GM18511 (cell line): ENCODE results near the gene PDE7B.

ENCODE experiments used
- ATAC-seq: cut with Tn5 transposase; IDR thresholded peaks from one replicate; pipeline ENCODE4 v1.9.1; 2021; ENCODE audit warnings: mild to moderate bottlenecking, moderate library complexity; ENCODE audit not compliant: unreplicated experiment

The PDE7B gene

DNA sequence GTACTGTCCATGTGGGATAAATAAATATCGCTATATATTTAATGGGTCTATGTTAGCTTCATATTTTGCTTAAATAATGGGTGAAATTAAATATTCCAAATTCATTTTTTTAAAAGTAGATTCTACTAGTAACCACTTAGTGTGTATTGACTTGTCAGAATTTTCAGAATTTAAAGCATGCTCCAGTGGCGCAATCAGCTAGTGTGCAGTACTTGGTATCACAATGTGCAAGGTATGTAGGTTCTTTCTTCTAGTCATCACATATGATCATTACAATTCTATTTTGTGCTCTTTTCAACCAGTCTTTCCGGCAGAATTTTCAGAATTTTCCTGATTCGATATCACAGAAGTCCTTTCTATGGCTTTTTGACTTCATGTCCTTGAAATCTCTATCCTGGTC is 32.6 kb downstream of the PDE7B start:
- ATAC-seq: no peak

DNA sequence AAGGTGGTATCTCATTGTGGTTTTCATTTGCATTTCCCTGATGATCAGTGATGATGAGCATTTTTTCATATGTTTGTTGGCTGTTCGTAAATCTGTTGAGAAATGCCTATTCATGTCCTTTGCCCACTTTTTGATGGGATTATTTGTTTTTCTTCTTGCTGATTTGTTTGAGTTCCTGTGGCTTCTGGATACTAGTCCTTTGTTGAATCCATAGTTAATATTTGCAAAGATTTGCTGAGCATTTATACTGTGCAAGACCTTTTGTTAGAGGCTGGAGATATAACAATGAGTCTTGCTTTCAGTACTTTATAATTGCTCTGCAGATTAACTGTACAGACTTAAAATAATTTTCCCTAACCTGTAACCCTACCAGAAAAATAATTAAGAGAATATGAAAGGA is 35.6 kb downstream of the PDE7B start:
- no peak for ATAC-seq

DNA sequence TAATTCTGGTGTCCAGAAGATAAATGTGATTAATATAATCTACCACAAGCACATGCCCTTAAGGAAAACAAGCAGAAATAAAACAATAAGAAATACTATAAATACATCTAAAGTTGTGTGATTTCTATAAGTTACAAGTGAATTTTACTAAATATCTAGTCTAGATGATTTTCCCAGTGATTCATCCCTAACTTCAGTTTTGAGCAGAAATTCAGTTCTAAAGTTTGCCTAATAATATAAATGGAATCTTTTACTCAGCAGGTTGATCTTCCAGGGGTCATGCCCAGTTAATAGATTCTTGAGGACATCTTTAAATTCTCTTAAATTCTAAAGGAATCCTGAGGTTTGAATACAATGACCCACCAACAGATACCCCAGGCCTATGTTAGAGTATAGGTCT is 37.3 kb downstream of the PDE7B start:
- no peak for ATAC-seq

GRCh38 chr6:135890876-135891275 is 39.4 kb downstream of the PDE7B start:
- no peak for ATAC-seq

DNA sequence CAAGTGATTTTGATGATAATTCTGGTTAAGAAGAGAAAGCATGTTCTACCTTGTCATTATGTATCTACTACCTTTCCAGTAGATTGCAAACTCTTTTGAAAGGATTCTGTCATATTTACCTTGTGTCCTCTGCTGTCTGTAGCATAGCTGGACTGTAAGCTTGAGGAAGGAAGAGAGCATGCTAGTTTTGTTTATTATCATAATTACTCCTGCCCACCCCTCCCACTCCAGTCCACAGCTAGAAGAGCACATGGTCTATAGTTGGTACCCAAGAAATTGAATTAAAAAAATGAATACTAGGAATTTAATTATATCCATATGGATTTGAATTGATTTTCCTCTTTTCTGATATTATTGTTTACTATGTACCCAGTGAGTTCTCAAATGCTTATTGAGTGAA is 40.2 kb downstream of the PDE7B start:
- ATAC-seq: no peak

DNA sequence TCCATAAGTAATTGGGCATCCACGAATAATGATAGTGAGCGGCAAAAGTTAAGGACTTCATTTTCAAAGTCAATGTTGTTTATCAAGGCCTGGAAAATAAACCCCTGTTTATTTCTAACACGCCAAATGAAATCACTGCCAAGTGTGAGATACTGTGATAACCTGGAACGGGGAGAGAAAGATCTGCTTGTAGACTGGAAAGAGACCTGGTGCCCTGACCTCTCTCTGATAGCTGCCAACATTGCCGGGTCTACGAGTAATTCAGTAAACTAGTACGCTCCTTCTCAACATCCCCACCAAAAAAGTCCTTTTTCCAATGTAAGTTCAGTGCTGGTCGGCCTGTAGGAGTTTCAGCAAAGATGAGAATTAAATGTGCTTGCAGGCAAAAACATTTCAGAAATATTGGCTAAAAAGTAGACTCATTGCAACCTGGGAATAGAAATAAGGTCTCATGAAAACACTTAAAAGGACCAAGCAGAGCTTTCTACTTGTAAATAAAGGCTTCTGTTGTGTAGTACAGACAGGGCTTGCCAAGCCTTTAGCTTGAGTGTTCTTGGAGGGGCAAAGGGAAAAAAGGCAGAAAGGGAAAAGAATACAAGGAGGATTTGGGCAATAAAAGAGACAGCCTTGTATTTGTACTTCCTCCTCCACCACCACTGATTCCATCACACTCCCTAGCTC is 43.9 kb downstream of the PDE7B start:
- no peak for ATAC-seq

DNA sequence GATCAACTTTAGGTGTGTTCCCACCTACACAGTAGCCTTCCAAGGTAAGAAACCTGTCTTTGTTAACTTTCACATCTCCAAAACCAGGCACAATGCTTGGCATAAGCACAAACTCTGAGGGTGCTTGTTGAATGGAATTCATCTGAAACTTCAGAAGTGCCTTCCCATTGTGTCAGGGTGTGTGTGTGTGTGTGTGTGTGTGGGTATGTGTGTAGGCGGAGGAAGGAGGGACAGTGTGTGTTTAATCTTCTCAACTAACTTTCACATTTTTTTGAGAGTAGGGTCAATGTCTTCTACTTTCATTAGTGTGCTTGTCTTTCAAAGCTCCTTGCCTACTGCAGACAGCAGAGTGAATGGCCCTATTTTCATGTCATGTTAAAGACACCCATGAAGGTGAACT is 45.6 kb downstream of the PDE7B start:
- no peak for ATAC-seq

GRCh38 chr6:135901774-135902524 is 50.4 kb downstream of the PDE7B start:
- no peak for ATAC-seq

DNA sequence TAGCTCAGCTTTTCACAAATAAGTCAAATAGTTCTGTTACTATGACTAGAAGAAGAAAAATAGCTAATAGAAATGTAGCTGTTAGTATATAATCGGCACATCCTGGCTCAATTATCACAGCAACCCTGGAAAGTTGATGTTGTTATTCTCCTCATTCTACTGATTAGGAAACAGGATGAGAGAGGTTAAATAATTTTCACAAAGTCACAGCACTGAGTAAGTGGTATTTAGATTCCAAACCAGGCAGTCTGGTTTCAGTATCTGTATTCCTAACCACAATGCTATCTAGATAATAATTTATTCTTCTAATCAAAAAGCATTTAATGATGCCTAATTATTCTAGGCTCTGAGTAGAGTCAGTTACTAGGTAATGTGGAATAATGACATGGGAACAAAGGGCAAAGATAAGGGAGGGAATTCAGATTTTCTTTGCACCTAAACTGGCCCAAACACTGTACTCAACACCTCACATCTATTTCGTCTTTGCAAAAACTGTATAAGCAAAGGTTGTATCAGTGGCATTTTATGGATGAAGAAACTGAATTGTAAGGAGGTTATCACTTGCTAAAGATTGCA is 51.3 kb downstream of the PDE7B start:
- ATAC-seq: no peak

DNA sequence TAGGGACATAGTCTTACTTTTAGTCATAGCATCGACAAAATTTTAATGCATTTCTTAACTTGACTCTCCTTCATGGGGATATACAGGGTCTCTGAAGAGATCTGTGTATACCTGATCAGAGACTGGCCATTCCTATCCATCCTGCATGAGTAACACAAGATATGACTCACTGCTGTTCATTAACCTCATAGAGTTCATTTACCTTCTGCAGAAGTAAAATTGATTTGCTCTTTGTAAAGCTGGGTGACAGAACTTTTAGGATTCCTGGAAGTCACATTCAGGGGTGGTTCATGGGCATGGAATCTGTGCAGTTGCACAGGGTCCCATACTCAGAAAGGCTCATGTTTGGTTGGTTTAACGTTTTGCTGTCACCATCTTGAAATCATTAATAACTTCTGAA is 53.2 kb downstream of the PDE7B start:
- no peak for ATAC-seq

DNA sequence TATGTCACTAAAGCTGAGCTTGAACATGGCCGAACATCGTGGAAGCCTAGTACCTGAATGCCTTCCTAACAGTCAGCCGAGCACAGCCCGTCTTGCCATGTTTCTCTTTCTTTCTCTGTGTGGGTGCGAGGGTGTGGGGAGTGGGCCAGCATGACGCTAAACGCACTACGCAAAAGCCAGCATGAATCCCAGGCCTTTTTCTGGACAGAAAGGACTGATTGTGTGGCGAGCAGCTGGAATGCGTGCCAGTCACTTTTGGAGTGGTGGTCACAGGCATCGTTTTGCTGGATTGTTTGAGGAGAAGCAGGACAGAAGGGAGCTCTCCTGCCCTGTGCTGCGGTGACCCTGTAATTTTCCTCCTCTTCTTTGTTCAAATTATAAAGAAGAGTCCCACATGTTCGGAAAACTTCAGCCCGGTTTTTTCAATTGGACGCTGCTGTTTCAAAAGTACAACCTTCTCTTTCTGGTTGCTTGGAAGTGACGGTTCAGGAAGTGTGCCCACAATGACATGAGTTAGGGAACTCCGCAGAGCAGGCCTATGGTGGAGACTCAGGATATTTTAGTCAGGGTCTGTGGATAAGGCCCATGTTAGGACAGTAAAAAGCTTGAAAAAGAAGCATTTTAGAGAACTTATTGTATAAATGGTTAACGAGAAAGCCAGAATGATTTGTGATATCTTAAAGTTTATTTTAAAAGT is 54.3 kb downstream of the PDE7B start:
- no peak for ATAC-seq

DNA sequence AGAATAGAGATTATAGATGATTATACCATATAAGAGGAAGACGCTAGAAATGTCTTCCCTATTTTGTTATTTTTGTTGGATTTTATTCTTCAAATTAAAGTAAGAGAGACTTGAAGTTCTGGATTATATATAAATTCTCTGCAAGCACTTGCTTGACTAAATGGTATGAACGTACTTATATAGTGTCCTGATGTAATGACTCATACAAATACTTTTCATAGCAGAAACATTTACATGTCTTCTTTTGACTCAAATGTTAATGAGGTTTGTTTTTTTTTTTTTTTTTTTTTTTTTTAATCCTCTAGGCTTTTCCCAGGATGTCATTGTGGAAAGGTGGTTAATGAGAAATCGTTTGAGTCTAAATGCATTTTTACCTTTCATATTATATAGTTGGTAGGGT is 55.0 kb downstream of the PDE7B start:
- ATAC-seq: no peak

DNA sequence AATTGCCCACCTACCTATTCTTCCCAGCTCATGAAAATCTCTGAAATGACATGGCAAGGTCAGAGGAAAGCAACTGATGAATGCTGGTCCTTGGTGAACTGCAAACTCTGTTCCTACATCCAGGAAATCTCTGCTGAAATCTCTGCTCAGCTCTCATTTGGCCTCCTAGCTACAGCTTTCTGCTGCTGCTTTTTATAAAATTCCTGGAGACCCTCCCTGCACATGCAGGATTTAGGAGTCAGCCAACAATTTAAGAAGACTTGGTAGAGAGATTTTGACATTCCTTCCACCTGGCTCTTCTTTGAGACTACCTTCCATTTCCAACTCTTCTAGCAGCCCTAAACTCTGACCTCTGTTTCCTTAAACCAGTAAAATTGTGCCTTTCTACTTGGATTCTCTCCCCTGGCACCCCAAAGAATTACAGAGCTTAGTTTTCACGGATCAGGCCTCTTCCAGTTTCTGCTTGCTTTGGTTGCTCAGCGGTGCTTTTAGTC is 55.5 kb downstream of the PDE7B start:
- no peak for ATAC-seq

- ATAC-seq: peak; percentile 75
Observed at GRCh38 chr6:135909737-135910387, 58.4 kb downstream of the PDE7B start.

GRCh38 chr6:135910790-135911618 is 59.5 kb downstream of the PDE7B start:
- no peak for ATAC-seq

- no peak for ATAC-seq
Observed at GRCh38 chr6:135913785-135914184, 62.3 kb downstream of the PDE7B start.

DNA sequence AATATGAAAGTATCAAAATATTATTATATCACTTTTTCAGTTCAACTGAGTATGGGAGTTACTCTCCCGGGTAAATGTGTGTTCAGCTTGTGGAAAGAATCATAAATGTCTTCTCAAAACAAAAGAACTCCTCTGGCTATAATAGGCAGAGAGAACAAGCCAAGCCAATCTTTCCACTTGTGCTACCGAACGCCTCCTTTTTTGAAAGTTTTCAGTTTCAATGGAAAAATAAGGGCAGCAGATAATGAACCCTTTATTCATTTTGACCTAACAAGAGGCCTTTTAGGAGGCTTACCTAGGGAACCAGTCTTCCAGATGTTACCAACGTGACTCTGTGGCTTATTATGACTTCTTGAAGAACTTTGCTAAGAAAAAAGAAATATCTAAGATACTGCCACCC is 67.5 kb downstream of the PDE7B start:
- ATAC-seq: no peak

GRCh38 chr6:135920689-135921088 is 69.2 kb downstream of the PDE7B start:
- no peak for ATAC-seq

DNA sequence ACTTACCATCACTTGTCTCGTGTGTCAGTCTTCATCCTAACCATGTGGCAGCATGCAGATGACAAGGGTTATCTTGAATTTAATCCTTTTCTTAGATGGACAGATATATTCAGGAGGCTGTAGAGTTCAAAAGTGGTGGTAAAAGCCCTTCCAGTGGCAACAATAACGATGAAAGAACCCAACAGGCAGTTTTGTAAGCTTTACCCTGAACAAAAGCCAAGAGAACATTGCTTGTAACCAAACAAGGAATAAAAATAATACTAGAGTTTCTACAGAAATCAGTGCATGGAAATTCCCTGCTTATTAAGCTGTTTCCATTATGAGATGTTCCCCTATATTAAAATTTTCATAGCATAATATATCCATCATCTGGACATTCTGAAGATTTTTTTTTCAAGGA is 69.7 kb downstream of the PDE7B start:
- ATAC-seq: no peak

DNA sequence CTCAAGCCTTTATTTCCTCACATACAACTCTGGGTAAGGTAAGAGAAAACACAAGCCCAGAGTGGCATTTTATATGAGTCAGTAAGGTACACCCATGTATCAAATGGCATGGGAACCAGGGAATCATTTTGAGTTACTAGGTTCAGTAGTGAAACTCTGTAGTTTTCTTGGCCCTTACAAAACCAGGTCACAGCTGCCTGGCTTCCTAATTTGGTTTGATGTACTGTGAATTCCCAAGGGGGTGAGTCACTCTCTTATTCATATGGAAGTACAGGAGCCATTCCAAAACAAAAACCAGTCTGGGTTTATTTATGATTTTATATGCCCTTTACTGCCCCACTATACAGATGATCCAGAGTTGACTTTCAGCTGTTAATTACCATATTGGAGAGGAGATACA is 70.7 kb downstream of the PDE7B start:
- no peak for ATAC-seq
